ENCODE measurements around the gene ADGRB2.

DNA sequence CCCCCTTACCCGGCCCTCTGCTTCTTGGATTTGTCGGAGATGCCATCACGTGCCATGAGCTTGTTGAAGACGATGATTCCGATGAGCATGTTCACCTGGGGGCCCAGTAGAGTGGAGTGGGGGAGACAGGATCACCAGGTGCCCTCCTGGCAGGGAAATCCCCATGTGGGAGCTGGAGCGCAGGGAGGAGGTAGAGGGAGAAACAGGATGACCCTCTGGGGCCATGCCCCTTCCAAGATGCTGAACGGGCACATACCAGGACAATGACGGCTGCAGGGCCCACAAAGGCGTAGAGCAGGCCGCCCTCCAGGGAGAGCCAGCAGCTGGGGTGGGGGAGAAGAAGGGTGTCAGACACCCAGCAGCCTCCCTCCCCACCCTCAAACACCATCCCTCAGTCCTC lies 28.6 kb downstream of the ADGRB2 start:
- TF ChIP-seq, protein P1, sequence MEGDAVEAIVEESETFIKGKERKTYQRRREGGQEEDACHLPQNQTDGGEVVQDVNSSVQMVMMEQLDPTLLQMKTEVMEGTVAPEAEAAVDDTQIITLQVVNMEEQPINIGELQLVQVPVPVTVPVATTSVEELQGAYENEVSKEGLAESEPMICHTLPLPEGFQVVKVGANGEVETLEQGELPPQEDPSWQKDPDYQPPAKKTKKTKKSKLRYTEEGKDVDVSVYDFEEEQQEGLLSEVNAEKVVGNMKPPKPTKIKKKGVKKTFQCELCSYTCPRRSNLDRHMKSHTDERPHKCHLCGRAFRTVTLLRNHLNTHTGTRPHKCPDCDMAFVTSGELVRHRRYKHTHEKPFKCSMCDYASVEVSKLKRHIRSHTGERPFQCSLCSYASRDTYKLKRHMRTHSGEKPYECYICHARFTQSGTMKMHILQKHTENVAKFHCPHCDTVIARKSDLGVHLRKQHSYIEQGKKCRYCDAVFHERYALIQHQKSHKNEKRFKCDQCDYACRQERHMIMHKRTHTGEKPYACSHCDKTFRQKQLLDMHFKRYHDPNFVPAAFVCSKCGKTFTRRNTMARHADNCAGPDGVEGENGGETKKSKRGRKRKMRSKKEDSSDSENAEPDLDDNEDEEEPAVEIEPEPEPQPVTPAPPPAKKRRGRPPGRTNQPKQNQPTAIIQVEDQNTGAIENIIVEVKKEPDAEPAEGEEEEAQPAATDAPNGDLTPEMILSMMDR (IDR thresholded peaks at IDR 0.05; ENCODE audit: insufficient read depth, low read length, poor library complexity, severe bottlenecking): no peak
- TF ChIP-seq EZH2phosphoT487 (conservative IDR thresholded peaks at IDR 0.05; ENCODE audit: low read length): no peak
